Testis (tissue), 3 donors: ENCODE data around the gene PPP1R13L. TPM values are rescaled to one million over a fixed set of nuclear protein-coding genes. Genes with fewer than 3 reads are reported as not detected.

Experiments
- DNase-seq: peaks from one replicate; pipeline ENCODE4 v3.0.0-alpha.2; 2019
- H3K27ac ChIP-seq, 2 donors: fragments of 200-600 bp; sonication (generic); one replicate each; pipeline ENCODE4 v1.5.1; 2019
- H3K27me3 ChIP-seq: fragments of 200-600 bp; sonication (generic); one replicate; pipeline ENCODE4 v1.5.1; 2019
- H3K36me3 ChIP-seq: fragments of 200-600 bp; sonication (generic); one replicate; pipeline ENCODE4 v1.5.1; 2017; ENCODE audit warnings: low read depth; ENCODE audit errors: missing control alignments
- H3K4me1 ChIP-seq: fragments of 200-600 bp; sonication (generic); one replicate; pipeline ENCODE4 v1.5.1; 2019
- H3K4me3 ChIP-seq, 2 donors: fragments of 200-600 bp; sonication (generic); one replicate each; pipeline ENCODE4 v1.5.1; 2017 to 2019
- H3K9me3 ChIP-seq: fragments of 200-600 bp; sonication (generic); one replicate; pipeline ENCODE4 v1.5.1; 2017
- POLR2A ChIP-seq: fragments of 450-650 bp; IDR thresholded peaks from one replicate; pipeline ENCODE4 v1.6.1; 2017; ENCODE audit warnings: antibody characterized with exemption, mild to moderate bottlenecking, moderate library complexity
- WGBS, 2 donors: methylation state at CpG; one replicate each; pipeline ENCODE4 v1.1.5; 2018; 5-methylcytosine and 5-hydroxymethylcytosine counted together
- intact Hi-C: fragments of 100-400 bp; cut with DNase I; formaldehyde crosslinking; loops from one replicate; pipeline ENCODE4 v1.15.1; 2023; ENCODE audit warnings: low total_unique reads
- polyA plus RNA-seq: library from polyadenylated mRNA; stranded (reverse); fragments of 350-450 nt; fragmentation: Illumina TruSeq; extraction: RNeasy Lipid Tissue Mini Kit (QIAGEN cat#74804); gene quantifications from one replicate; pipeline ENCODE4 v1.2.3, GENCODE V29; 2014; ENCODE audit warnings: low read depth, low replicate concordance; ENCODE audit not compliant: insufficient read depth
- total RNA-seq, 2 donors: library from RNA; depleted of rRNA; stranded (reverse); fragments of >200 nt; gene quantifications; one replicate each; pipeline ENCODE4 v1.2.3, GENCODE V29; 2016
- TF ChIP-seq, protein P1 (sequence below), 3 experiments: fragments of 450-650 bp in 2 of 3; fragments of 200-600 bp in 1 of 3; sonication (generic) in 1 of 3; IDR thresholded peaks; one replicate each; pipeline ENCODE4 v1.5.1; 2016 to 2019; ENCODE audit warnings: antibody characterized with exemption in 3 of 3, mild to moderate bottlenecking in 2 of 3, moderate library complexity in 1 of 3

PPP1R13L gene
- total and polyA plus RNA-seq, 3 donors from 2014 or later: 9.7 to 13.3 (median 12.2) TPM

DNA sequence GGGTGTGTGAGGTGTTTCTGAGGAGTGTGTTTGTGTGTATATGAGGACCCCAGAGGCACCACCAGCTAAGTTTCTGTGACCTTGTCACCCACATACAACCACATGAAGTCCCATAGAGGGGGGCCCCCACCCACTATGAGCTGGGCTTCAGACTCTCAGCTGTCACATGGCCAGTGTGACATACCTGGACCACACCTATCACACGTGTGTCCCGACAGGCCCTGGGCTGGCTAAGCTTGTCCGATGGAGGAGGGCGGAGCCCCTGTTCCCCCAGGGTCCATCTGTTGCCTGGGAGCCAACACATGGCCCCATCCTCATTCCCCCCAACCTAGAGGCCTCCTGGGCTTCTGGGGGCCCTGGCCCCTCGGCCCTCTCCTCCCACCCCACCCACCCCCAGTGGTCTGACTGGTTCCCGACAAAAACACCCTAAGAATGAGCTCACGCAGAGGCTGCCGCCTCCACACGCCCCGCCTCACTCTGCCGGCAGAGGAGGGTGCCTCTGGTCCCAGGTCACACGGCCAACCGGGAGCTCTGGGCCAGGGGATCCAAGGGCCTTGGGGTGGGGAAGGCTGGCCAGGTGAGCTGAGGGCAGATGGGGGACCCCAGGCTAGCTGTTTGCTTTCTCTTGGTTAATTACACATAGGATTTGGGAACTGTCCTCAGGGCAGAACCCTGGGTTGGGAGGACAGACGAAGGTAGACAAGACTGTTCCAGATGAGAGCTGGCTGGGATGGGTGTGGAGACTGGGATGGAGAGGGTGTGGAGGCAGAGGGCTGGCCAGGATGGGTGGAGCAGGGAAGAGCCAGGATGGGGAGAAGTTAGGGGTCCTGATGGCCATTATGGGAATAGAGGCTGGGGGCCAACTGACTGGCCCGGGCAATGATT lies 60.0 kb downstream of the PPP1R13L start:
- Histone ChIP-seq H3K36me3 (no peaks in the 10 kb centered on the region), H3K9me3 (no peaks in the 10 kb centered on the region), H3K27me3 (no peaks in the 10 kb centered on the region), H3K27ac (no peak overlapping the region), H3K4me3 (no peak overlapping the region), H3K4me1 (no peaks in the 10 kb centered on the region)
- no peak for DNase-seq
- 57 to 70% methylated on average over 6 to 15 of the region's 15 CpGs for WGBS, 2 donors
- no peak for TF ChIP-seq POLR2A
- TF ChIP-seq, protein P1, sequence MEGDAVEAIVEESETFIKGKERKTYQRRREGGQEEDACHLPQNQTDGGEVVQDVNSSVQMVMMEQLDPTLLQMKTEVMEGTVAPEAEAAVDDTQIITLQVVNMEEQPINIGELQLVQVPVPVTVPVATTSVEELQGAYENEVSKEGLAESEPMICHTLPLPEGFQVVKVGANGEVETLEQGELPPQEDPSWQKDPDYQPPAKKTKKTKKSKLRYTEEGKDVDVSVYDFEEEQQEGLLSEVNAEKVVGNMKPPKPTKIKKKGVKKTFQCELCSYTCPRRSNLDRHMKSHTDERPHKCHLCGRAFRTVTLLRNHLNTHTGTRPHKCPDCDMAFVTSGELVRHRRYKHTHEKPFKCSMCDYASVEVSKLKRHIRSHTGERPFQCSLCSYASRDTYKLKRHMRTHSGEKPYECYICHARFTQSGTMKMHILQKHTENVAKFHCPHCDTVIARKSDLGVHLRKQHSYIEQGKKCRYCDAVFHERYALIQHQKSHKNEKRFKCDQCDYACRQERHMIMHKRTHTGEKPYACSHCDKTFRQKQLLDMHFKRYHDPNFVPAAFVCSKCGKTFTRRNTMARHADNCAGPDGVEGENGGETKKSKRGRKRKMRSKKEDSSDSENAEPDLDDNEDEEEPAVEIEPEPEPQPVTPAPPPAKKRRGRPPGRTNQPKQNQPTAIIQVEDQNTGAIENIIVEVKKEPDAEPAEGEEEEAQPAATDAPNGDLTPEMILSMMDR (IDR thresholded peaks at IDR 0.05): no peak
- intact Hi-C loops: no loop called here

DNA sequence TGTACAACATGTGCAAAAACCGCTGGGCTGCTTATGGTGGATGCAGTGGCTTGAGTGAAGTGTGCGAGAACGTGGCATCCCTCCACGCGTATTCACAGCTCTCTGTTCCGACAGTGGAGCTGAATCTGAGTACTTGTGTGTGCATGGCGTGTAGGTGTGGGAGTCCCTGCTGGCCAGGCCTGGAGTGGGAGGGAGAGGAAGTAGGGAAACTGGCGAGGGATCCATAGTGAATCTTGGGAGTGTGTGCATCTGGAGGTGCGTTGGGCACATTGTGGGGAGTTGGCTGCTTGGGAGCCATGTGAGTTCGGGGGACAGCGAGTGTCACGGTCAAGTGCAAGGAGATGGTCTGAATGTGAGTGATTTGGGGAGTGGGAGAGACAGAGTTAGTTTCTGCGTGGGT lies 62.0 kb downstream of the PPP1R13L start:
- no peak for TF ChIP-seq POLR2A
- TF ChIP-seq, protein P1 (IDR thresholded peaks at IDR 0.05): no peak
- Histone ChIP-seq H3K4me1 (no peaks in the 10 kb centered on the region), H3K4me3 (no peak overlapping the region), H3K36me3 (no peaks in the 10 kb centered on the region), H3K9me3 (no peaks in the 10 kb centered on the region), H3K27me3 (no peaks in the 10 kb centered on the region), H3K27ac (no peak overlapping the region)
- 69 to 79% methylated on average over 13 of the region's 13 CpGs for WGBS, 2 donors
- intact Hi-C loops: no loop called here
- no peak for DNase-seq

DNA sequence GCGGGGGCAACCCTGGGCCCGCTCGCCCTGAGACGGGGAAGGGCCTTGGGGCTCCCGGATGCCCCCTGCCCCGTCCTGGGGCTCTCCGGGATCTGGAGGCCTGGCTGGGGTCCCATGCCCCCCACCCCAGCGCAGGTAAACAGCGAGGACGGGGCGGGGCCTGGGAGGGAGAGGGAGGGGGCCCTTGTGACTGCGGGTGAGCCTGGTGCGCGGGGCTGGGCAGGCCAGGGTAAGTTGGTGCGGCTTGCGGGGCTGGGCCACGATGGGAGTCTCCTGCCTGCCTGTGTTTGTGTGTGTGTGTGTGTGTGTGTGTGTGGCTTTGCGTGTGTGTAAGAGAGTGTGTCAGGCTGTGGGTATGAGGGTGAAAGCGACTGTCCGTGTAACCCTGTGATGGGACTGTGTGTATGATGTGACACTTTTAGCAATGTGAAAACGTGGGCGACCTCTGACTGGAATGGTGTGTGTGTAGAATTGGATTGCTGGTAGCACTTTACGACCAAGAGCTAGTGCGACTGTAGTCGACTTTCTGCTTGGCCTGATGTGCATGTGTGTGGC lies 63.9 kb downstream of the PPP1R13L start:
- no peak for DNase-seq
- H3K9me3 ChIP-seq: no peaks in the 10 kb centered on the region
- TF ChIP-seq POLR2A: no peak
- TF ChIP-seq, protein P1 (IDR thresholded peaks at IDR 0.05): no peak
- H3K4me3 ChIP-seq: peak overlapping the region; percentile 43
- intact Hi-C loops: no loop called here
- WGBS, 2 donors: 14 to 35% methylated on average over 8 to 23 of the region's 25 CpGs
- no peaks in the 10 kb centered on the region for H3K36me3 ChIP-seq
- no peaks in the 10 kb centered on the region for H3K27me3 ChIP-seq
- H3K27ac ChIP-seq: no peak overlapping the region
- no peaks in the 10 kb centered on the region for H3K4me1 ChIP-seq

DNA sequence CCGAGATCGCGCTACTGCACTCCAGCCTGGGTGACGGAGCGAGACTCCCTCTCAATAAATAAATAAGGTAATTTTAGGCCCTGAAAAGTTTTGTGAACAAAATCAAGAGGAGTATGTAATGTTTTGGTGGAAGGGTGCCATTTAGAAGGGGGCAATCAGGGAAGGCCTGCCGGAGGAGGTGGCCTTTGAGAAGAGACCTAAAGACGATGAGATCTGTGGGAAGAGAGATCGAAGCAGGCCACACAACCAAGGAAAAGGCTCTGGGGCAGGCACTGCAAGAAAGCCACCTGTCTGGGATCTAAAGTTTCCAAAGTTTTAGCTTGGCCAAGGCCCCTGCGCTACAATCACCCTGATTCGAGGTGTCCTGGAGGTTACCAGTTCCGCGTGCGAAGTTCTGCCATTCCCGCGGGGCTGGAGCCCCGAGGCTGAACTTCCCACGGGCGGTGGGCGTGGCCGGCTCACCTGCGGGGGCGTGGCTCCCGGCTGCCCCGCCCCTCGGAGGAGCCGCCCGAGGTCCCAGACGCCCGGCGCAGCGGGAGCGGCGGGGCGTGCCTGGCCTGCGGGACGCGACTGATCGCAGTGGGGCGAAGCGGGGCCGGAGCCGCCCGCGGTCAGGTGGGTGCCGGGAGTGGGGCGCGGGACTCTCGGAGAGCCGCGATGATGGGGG lies 64.5 kb downstream of the PPP1R13L start, which contains the start of gene KLC3:
TSS of gene KLC3 (plus strand) at position 519 of the 667 bp plus-strand sequence. CDS start 4,792 bp downstream, outside the sequence.
- peak; percentile 42 for DNase-seq
- 8 to 14% methylated on average over 25 to 48 of the region's 50 CpGs for WGBS, 2 donors
- intact Hi-C loops: no loop called here
- Histone ChIP-seq H3K4me1 (no peaks in the 10 kb centered on the region), H3K27me3 (no peaks in the 10 kb centered on the region), H3K36me3 (no peaks in the 10 kb centered on the region), H3K9me3 (no peaks in the 10 kb centered on the region), H3K27ac (no peak within 1 kb of the TSS), H3K4me3 (peak within 1 kb of the TSS; percentile 43)
- TF ChIP-seq, protein P1 (IDR thresholded peaks at IDR 0.05): no peak
- no peak for TF ChIP-seq POLR2A
